ENCODE results near the gene STK11. TPM values are rescaled to one million over a fixed set of nuclear protein-coding genes. Genes with fewer than 3 reads are reported as not detected.

STK11 gene
- total RNA-seq, 3 donors from 2014 or later, result 64.4 to 72.0 (median 69.8) TPM

GRCh38 chr19:1274852-1275259 is 69.3 kb downstream of the STK11 start:
- Mint-ChIP-seq H3K27me3 (ENCODE audit: low read depth) (no peaks in the 10 kb centered on the region), H3K4me3 (peak overlapping the region; percentile 78), H3K36me3 (ENCODE audit: insufficient read depth) (peaks cover 42% of the 10 kb centered on the region), H3K4me1 (ENCODE audit: low read depth) (peaks cover 52% of the 10 kb centered on the region), H3K9me3 (no peaks in the 10 kb centered on the region)
- DNase-seq, result no peak
- ATAC-seq, result no peak

GRCh38 chr19:1275260-1275975 is 69.8 kb downstream of the STK11 start, which contains the start of gene FAM174C:
Gene FAM174C (plus strand): TSS chr19:1275530. CDS start chr19:1275550, 20 bp downstream.
- peaks cover 43% of the 10 kb centered on the region for H3K36me3 Mint-ChIP-seq (ENCODE audit: insufficient read depth)
- peak; percentile 96 for DNase-seq
- no peaks in the 10 kb centered on the region for H3K9me3 Mint-ChIP-seq
- no peaks in the 10 kb centered on the region for H3K27me3 Mint-ChIP-seq (ENCODE audit: low read depth)
- peak within 1 kb of the TSS; percentile 89 for H3K4me3 Mint-ChIP-seq
- peak; percentile 84 for ATAC-seq
- H3K4me1 Mint-ChIP-seq (ENCODE audit: low read depth), result peaks cover 49% of the 10 kb centered on the region

- H3K4me1 Mint-ChIP-seq (ENCODE audit: low read depth), result peaks cover 42% of the 10 kb centered on the region
- H3K4me3 Mint-ChIP-seq, result peak overlapping the region; percentile 89
- peaks cover 39% of the 10 kb centered on the region for H3K36me3 Mint-ChIP-seq (ENCODE audit: insufficient read depth)
- no peaks in the 10 kb centered on the region for H3K27me3 Mint-ChIP-seq (ENCODE audit: low read depth)
- ATAC-seq, result no peak
- no peak for DNase-seq
- no peaks in the 10 kb centered on the region for H3K9me3 Mint-ChIP-seq
Observed at GRCh38 chr19:1275976-1276627, 70.5 kb downstream of the STK11 start.

- peaks cover 34% of the 10 kb centered on the region for H3K36me3 Mint-ChIP-seq (ENCODE audit: insufficient read depth)
- no peak for DNase-seq
Observed at GRCh38 chr19:1276628-1277022, 71.0 kb downstream of the STK11 start.

GRCh38 chr19:1277061-1277460 is 71.5 kb downstream of the STK11 start:
- Mint-ChIP-seq H3K27me3 (ENCODE audit: low read depth) (no peaks in the 10 kb centered on the region), H3K36me3 (ENCODE audit: insufficient read depth) (peaks cover 30% of the 10 kb centered on the region), H3K9me3 (no peaks in the 10 kb centered on the region), H3K4me3 (peak overlapping the region; percentile 89), H3K4me1 (ENCODE audit: low read depth) (peaks cover 32% of the 10 kb centered on the region)
- DNase-seq (no peak), ATAC-seq (no peak)

More at GRCh38 chr19:1276628-1277022, 71.0 kb downstream of the STK11 start:
- no peaks in the 10 kb centered on the region for H3K9me3 Mint-ChIP-seq
- H3K4me1 Mint-ChIP-seq (ENCODE audit: low read depth), result peaks cover 36% of the 10 kb centered on the region
- no peak for ATAC-seq
- no peaks in the 10 kb centered on the region for H3K27me3 Mint-ChIP-seq (ENCODE audit: low read depth)
- H3K4me3 Mint-ChIP-seq, result peak overlapping the region; percentile 89

Other genes with a start within 250 kb of the STK11 start
- 100 to 1,000 TPM; 163 to 217 (median 199) TPM for gene WDR18, start 221.4 kb upstream of the STK11 start, total RNA-seq
- gene GRIN3B, start 205.4 kb upstream of the STK11 start, total RNA-seq, result under 1 TPM; 0.05 to 0.19 (median 0.08) TPM
- gene TMEM259, start 184.7 kb upstream of the STK11 start, total RNA-seq, result 100 to 1,000 TPM; 197 to 210 (median 204) TPM
- not detected for gene RNU6-2, start 184.3 kb upstream of the STK11 start, total RNA-seq
- gene CNN2, start 179.2 kb upstream of the STK11 start, total RNA-seq, result 10 to 100 TPM; 52.3 to 69.3 (median 57.8) TPM
- gene ABCA7, start 165.7 kb upstream of the STK11 start, total RNA-seq, result 1 to 10 TPM; 7.1 to 8.7 (median 8.6) TPM
- 100 to 1,000 TPM; 128 to 133 (median 133) TPM for gene ARHGAP45, start 138.6 kb upstream of the STK11 start, total RNA-seq
- gene POLR2E, start 110.4 kb upstream of the STK11 start, total RNA-seq, result 100 to 1,000 TPM; 303 to 380 (median 323) TPM
- gene GPX4, start 101.8 kb upstream of the STK11 start, total RNA-seq, result 100 to 1,000 TPM; 148 to 165 (median 162) TPM
- 100 to 1,000 TPM; 134 to 140 (median 139) TPM for gene SBNO2, start 31.5 kb upstream of the STK11 start, total RNA-seq
- gene CBARP, start 32.2 kb downstream of the STK11 start, total RNA-seq, result 1 to 10 TPM in 2 of 3 donors, under 1 TPM in 1; 0.63 to 1.4 (median 1.1) TPM
- gene ATP5F1D, start 36.0 kb downstream of the STK11 start, total RNA-seq, result 100 to 1,000 TPM; 259 to 434 (median 312) TPM
- gene MIDN, start 42.8 kb downstream of the STK11 start, total RNA-seq, result 10 to 100 TPM; 63.2 to 70.0 (median 68.7) TPM
- 100 to 1,000 TPM; 269 to 294 (median 285) TPM for gene CIRBP, start 63.6 kb downstream of the STK11 start, total RNA-seq
- gene FAM174C, start 69.8 kb downstream of the STK11 start, total RNA-seq, result 100 to 1,000 TPM; 189 to 199 (median 194) TPM
- gene EFNA2, start 80.1 kb downstream of the STK11 start, total RNA-seq, result not detected
- gene NDUFS7, start 178.1 kb downstream of the STK11 start, total RNA-seq, result 100 to 1,000 TPM; 124 to 142 (median 137) TPM
- gene GAMT, start 195.8 kb downstream of the STK11 start, total RNA-seq, result 10 to 100 TPM; 16.0 to 25.9 (median 23.1) TPM
- 100 to 1,000 TPM; 296 to 322 (median 303) TPM for gene DAZAP1, start 201.8 kb downstream of the STK11 start, total RNA-seq
- 1,000 to 10,000 TPM; 2,317 to 2,484 (median 2,379) TPM for gene RPS15, start 232.6 kb downstream of the STK11 start, total RNA-seq
- gene APC2, start 244.3 kb downstream of the STK11 start, total RNA-seq, result under 1 TPM; 0.13 to 0.45 (median 0.16) TPM